ENCODE results near the gene TMED1. TPM values are rescaled to one million over a fixed set of nuclear protein-coding genes. Genes with fewer than 3 reads are reported as not detected.
"Not testable (repeated sequence)": the region's sequence is repeated elsewhere in the genome, so short reads cannot be mapped to it uniquely, and the experiment has no call there.

Gene TMED1
- total RNA-seq, 1 experiment from 2014 or later = 34.0 TPM

GRCh38 chr19:10862561-10863106 is 26.6 kb upstream of the TMED1 start:
- no peak for DNase-seq (ENCODE audit: low spot score)

- DNase-seq (ENCODE audit: low spot score) = no peak
These were observed 25.2 kb upstream of the TMED1 start for GRCh38 chr19:10861103-10861651.

- DNase-seq (ENCODE audit: low spot score) = no peak
These were observed 22.3 kb upstream of the TMED1 start for GRCh38 chr19:10858204-10858828.

- DNase-seq (ENCODE audit: low spot score) = not testable (repeated sequence)
These were observed 20.9 kb upstream of the TMED1 start for GRCh38 chr19:10856899-10857298.

- DNase-seq (ENCODE audit: low spot score) = peak; percentile 23
These were observed 20.0 kb upstream of the TMED1 start for GRCh38 chr19:10855879-10856522.

GRCh38 chr19:10854350-10855089 is 18.5 kb upstream of the TMED1 start:
- no peak for DNase-seq (ENCODE audit: low spot score)

- no peak for DNase-seq (ENCODE audit: low spot score)
These were observed 16.9 kb upstream of the TMED1 start for GRCh38 chr19:10852941-10853340.

- no peak for DNase-seq (ENCODE audit: low spot score)
These were observed 16.2 kb upstream of the TMED1 start for GRCh38 chr19:10852098-10852800.

- DNase-seq (ENCODE audit: low spot score) = no peak
These were observed 14.6 kb upstream of the TMED1 start for GRCh38 chr19:10850631-10851030.

GRCh38 chr19:10848230-10848856 is 12.3 kb upstream of the TMED1 start, which contains the start of gene C19orf38:
C19orf38 (plus strand) TSS chr19:10848415; CDS start chr19:10848509, 94 bp downstream.
- no peak for DNase-seq (ENCODE audit: low spot score)

GRCh38 chr19:10846500-10847202 is 10.6 kb upstream of the TMED1 start:
- no peak for DNase-seq (ENCODE audit: low spot score)

- DNase-seq (ENCODE audit: low spot score) = no peak
These were observed 6.8 kb upstream of the TMED1 start for GRCh38 chr19:10842788-10843187.

- no peak for DNase-seq (ENCODE audit: low spot score)
These were observed 3.4 kb upstream of the TMED1 start for GRCh38 chr19:10839114-10840050.

- no peak for DNase-seq (ENCODE audit: low spot score)
These were observed 2.4 kb upstream of the TMED1 start for GRCh38 chr19:10838377-10838776.

- DNase-seq (ENCODE audit: low spot score) = not testable (repeated sequence)
These were observed 1.6 kb upstream of the TMED1 start for GRCh38 chr19:10837649-10838048.

GRCh38 chr19:10836479-10837330 is 693 bp upstream of the TMED1 start:
- no peak for DNase-seq (ENCODE audit: low spot score)

- DNase-seq (ENCODE audit: low spot score) = no peak
These were observed 791 bp downstream of the TMED1 start for GRCh38 chr19:10835089-10835753.

- no peak for DNase-seq (ENCODE audit: low spot score)
These were observed 3.1 kb downstream of the TMED1 start for GRCh38 chr19:10832939-10833296.
